ENCODE data around the gene ATP1B1.

GRCh38 chr1:169120066-169120465 lies 13.6 kb downstream of the ATP1B1 start:
- TF ChIP-seq CTCF (optimal IDR thresholded peaks at IDR 0.05 in 1 of 3, IDR thresholded peaks at IDR 0.05 in 1 of 3, conservative IDR thresholded peaks at IDR 0.05 in 1 of 3; ENCODE audit: extremely low read depth in 1 of 3, insufficient read depth in 2 of 3, low read length in 3 of 3) = no peak
- no peak for TF ChIP-seq EZH2 (IDR thresholded peaks at IDR 0.05; ENCODE audit: low read length)
